Effector CD4-positive, alpha-beta T cell (primary cell): ENCODE data around the gene NCF1. TPM values are rescaled to one million over a fixed set of nuclear protein-coding genes. Genes with fewer than 3 reads are reported as not detected.
"Not testable (repeated sequence)": the region's sequence is repeated elsewhere in the genome, so short reads cannot be mapped to it uniquely, and the experiment has no call there.

Experiments
- DNase-seq: peaks from one replicate; pipeline ENCODE4 v3.0.0-alpha.2; 2020
- total RNA-seq: gene quantifications from one replicate; lab custom pipeline; 2026; lab: John Stamatoyannopoulos, UW

The NCF1 gene
- total RNA-seq = not detected

DNA sequence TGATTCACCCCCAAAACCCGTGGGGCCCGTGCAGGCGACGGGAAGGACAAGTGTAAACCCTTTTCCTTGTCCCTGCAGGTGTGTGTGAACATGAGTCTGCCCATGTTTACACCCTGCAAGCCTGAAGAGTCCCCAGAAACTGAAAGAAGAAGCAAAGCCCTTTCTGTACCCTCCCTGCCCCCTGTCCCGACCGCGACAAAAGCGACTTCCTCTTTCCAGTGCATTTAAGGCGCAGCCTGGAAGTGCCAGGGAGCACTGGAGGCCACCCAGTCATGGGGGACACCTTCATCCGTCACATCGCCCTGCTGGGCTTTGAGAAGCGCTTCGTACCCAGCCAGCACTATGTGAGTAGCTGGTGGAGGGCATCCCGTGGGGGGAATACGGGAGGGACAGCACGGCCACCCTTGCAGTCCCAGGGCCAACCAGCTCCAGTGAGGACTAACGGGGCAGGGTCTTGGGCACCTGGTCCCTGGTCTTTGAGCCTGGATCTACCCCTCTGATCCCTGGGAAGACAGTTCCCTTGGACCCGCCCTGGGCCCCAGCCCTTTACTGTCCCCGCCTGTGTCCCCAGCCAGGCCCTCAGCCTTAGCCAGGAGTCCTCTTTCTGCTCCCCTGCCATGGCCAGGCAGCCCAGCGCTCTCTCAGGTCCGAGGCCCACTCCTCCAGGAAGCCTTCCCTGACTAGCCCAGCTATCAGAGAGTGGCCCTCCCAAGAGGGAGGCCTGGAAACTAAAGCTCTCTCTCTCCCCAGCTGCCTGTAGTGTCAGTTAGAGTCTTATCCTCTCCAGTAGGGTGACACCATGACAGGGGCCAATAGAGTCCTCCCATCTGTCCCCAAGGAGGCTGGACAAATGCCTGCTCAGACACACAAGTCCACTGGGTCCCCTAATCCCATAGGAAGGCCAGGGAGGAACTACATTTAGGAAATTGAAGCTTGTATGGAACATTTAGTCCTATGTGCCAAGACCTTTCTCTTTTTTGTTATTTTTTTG is at the start of gene NCF1:
Gene NCF1 (plus strand): TSS at position 252 of the 991 bp plus-strand sequence. CDS start 21 bp downstream, at position 273.
- DNase-seq = not testable (repeated sequence)

DNA sequence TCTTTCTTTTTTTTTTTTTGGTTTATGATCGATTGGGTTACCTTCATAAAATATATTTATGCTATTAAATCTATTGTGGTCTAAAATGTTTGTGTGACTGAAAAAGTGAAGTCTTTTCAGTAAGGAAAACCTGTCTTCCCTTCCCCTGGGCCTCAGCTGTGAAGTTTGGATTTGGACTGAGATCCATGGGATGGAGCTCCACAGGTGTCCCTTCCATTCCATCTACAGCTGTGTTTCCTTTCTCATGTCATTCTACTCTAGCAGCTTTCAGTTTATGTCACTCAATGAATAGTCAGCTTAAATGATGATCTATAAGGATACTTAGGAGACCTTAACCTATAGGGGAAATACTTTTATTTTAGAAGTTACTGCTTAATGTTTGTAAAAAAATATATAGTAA is 48.0 kb upstream of the NCF1 start:
- no peak for DNase-seq

DNA sequence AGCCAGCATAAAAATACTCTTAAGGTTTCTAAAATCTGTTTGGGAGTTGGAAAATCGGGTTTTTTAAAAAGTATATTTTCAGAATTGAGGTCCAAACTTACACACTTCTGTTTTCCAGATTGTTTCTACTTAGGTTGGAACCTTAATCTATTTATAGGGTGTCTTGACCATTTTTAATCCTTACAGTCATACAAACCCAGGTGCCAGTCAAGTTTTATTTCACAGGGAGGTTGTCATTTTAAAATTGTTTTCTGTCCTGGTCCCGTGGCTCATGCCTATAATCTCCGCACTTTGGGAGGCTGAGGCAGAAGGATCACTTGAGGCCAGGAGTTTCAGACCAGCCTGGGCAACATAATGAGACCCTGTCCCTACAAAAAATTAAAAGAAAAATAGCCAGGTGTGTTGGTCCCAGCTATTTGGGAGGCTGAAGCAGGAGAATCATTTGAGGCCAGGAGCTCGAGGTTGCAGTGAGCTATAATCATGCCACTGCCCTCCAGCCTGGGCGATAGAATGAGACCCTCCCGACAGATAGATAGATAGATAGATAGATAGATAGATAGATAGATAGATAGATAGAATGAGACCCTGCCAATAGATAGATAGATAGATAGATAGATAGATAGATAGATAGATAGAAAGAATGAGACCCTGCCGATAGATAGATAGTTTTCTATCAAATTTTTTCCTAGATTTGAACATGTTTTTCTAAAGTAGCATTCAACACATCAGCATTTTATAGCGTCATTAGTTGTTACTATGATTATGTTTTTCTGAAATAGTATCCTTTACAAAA is 47.3 kb upstream of the NCF1 start:
- no peak for DNase-seq

DNA sequence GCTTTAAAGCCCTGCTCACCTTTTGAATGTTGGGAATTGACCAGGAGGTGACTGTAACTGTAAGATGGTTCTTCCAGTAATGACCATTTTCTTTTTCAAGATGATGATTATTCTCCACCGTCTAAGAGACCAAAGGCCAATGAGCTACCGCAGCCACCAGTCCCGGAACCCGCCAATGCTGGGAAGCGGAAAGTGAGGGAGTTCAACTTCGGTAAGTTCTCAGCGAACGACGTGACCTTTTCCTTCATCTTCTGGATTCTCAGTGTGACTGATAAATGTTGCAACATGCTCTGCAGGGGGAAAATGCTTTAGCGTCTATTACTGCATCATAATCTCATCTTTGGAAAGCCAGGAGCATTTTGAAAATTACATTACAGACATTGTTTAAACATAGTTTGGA is 45.1 kb upstream of the NCF1 start:
- not testable (repeated sequence) for DNase-seq

DNA sequence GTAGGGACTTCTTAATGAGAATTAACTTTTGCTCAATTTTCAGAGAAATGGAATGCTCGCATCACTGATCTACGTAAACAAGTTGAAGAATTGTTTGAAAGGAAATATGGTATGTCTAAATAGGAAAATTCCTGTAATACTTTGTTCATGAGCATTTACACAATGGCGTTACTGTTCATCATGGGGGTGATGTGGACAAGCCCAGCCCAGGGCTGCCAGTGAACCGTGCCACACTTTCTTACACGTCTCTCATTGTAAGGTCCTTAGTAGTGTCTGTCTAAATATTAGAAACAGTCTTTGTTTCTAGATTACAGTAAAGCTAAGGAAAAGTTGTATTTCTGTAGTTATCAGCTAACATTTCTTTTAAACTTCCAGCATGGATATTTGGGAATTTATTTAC is 43.6 kb upstream of the NCF1 start:
- not testable (repeated sequence) for DNase-seq

DNA sequence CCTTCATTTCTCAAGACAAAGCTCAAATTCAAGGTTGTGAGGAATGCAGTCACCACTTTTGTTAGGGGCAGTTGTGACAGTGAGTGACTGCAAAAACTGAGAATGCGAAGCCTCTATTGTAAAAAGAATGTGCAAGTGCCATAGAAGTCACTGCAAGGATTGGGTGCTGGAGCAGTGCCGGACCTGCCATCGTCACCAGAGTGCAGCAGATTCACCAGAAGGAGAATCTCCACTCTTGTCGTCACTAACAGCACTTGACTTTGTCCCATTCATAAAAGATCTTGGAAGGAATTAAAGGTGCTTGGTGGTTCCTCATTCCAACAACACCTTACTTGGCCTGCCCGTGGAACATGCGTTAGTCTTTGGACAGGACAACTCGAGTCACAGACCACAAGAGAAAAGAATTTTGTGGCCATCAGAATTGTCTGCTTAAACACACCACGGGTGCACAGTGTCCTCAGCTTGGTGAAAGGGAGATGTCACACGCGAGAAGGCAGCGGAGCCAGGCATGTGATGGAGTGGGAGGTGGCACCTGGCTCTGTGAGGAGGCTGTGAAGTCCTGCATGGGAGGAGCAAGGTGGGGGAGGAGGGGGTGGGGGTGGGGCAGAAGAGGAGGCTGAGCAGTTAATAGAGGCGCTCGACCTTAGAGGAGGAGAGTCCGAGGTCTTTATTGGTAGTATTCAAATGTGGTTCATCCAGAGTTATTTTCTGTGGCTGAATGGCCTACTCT is 33.7 kb upstream of the NCF1 start:
- not testable (repeated sequence) for DNase-seq

DNA sequence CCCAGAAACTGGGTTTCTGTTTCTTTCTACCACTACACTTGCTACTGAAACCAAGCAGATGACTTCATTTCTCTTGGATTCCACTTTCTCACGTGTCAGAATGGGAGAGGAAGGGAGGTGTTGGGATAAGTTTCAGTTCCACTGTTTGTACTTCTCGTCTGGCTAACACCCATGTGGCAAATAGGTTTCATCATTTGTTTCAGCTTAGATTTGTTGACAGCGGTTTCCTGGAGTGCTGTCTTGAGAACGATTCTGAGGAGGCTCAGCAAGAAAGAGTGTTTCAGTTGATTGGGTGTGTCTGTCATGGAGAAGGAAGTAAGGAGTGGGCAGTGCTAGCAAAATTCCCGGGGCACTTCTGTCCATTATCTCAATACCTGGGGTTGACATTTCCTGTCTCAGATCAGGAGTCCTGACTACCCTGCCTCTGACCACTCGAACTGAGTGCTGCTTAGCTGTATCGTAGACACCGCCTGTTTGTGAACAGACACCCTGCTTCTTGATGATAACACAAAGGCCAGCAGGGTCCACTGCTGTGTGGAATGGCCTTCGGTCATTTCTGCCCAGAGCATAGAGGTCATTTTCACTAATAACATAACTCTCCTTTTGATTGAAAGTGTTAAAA is 29.8 kb upstream of the NCF1 start:
- not testable (repeated sequence) for DNase-seq

DNA sequence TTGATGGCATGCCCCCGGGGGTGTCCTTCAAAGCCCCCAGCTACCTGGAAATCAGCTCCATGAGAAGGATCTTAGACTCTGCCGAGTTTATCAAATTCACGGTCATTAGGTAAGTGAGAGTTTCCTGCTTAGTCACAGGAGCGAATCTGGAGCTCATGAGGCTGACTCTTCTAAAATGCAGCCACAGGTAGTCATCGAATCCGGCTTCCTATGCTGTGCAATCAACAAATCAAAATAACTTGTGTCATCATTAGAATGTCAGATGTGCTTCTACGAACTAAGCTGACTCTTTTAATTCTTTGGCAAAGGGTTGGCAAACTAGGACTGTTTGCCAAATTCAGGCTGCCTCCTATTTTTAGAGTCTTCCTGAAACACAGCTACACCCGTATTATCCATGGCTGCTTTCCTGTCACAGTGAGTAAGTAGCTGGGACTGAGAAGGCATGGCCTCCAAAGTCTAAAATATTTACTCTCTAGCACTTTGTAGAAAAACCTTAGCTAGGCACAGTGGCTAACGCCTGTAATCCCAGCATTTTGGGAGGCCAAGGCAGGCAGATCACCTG is 19.8 kb upstream of the NCF1 start:
- not testable (repeated sequence) for DNase-seq

DNA sequence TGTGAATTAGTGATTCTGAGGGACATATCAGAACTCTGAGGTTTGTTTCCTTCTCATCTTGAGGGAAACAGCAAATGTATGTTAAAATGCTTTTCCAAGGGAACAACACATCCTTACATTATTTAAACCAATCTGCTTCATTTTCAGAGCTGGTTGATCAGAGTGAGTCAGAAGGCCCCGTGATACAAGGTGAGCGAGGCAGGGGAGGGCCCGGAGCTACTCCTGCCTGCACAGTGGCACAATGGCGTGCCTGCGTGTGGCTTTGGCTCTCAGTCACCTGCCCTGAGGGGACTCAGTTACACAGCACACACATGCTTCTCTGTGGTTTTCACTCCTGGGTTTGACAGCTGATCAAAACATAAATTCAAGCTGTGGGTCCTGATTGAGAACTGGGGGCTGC is 17.1 kb upstream of the NCF1 start:
- DNase-seq = not testable (repeated sequence)

DNA sequence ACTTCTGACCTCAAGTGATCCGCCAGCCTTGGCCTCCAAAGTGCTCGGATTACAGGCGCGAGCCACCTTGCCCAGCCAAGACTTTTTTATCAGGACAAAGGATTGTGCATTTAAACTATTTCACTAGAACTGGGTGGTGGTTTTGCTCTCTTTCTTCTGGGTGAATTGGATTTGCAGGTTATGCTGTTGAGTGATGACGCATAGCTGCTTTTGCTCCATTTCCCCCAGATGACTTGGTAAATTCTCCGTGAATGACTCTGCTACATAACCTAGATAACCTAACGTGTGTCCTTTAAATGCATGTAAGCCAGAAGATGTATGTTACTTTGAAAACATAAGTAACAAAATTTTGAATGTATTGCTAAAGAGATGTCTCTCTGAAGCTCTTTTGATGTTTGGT is 15.5 kb upstream of the NCF1 start:
- DNase-seq = not testable (repeated sequence)

DNA sequence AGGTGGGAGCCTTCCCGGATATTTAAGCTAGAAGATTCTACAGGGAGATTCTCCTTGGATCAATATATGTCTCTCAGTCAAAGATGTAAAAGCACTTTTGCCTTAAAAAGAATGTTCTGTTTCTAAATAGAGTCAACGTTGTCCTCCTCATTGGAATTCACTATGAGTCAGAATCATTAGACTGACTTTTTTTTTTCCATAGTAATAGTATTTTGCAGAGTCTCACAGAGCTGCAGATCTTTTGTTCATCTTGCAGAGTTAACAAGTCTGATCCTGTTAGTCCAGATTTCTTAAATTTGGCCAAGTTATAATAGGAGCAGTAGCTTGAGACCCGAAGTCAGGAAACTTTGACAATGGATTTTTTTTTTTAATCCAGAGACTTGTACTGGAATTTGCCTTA is 14.8 kb upstream of the NCF1 start:
- DNase-seq = not testable (repeated sequence)

DNA sequence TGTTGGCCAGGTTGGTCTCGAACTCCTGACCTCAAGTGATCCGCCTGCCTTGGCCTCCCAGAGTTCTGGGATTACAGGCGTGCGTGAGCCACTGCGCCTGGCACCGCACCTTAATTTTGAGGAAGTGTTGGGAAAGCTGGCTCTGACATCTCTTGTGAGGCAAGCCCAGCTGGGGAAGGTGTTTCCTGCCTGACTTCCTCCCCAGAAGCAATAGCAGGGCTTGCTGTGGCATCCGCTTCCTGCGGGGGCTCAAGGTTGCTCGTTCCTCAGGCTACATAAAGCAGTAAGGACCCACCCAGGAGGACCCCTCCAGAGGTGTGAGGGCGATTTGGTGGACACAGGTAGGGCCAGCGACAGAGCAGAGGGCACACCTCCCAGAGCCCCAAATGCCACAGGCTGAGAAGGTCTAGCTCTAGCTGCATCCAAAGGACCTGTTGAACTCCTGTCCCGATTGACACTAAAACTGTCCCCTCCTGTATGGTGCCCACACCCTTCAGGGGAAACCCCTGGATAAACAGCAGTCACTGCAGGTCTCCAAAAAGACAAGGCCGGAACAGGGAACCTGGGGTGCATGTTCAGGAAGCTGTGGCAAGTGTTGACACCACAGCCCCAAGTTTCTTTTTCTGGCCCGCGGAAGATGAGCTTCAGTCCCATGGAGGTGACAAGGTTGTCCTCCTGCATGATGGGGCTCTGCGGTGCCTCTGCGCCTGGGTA is 8.4 kb upstream of the NCF1 start:
- DNase-seq = not testable (repeated sequence)

DNA sequence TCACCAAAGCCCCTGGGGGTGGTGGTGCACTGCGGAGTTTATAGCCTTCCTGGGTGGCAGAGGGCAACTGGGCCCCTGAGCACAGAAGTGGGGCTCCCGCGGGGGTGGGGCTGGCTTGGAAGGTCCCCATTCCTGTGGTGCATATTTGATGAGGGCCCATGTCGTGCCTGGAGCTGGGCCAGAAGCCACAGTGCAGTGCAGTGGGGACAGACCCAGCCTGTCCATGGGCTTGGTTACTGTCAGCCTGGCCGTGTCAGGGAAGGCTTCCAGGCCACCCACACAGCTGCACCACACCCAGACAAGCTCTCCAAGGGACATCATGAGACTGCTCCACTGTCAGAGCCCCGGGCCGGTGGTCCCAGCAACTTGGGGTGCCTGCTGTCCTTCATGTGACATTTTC is 7.3 kb upstream of the NCF1 start:
- not testable (repeated sequence) for DNase-seq

DNA sequence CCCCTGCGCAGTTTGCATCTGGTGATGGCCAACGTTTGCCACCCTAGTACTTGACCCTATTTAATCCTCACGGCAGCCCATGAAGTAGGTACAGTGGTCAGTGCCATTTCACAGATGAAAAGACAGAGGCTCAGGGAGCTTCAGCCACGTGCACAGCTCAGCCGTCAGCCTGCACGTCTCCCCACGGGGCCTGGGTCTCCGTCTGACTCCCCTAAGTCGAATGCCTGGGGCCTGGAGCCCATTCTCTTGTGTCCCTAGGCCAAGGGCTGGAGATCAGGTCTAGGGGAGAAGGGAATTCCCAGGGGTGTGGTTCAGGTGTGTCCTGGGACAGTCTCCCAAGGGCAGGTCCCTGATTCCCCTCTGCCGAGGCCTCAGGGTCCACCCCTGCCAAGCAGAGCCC is 6.8 kb upstream of the NCF1 start:
- not testable (repeated sequence) for DNase-seq

DNA sequence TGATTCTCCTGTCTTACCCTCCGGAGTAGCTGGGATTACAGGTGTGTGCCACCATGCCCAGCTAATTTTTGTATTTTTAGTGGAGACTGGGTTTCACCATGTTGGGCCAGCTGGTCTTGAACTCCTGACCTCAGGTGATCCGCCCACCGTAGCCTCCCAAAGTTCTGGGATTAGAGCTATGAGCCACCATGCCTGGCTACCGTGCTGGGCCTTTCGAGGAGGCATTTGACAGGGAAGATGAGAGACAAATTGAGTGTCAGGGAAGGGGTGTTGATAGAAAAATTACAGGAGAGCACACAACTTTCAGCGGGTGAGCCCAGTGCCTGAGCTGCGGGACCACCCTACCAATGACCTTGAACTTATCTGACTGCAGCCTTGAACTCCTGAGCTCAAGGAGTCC is 3.7 kb upstream of the NCF1 start:
- not testable (repeated sequence) for DNase-seq

DNA sequence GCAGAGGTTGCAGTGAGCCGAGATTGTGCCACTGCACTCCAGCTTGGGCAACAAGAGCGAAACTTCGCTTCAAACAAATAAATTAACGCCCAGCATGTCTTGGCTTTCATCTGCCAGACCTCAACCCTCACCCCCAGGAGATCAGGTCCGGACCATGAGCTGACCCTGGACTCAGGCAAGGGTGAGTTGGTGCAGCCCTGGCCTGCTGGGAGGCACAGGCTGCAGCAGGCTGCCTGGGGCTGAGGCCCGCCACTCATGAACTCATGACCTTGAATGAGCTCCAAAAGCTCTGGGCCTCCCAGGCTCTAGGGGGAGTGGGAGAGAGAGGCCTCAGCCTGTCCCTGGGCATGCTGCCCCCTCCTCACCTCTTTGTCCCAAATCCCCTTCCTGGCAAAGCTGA is 1.7 kb upstream of the NCF1 start:
- DNase-seq = not testable (repeated sequence)

DNA sequence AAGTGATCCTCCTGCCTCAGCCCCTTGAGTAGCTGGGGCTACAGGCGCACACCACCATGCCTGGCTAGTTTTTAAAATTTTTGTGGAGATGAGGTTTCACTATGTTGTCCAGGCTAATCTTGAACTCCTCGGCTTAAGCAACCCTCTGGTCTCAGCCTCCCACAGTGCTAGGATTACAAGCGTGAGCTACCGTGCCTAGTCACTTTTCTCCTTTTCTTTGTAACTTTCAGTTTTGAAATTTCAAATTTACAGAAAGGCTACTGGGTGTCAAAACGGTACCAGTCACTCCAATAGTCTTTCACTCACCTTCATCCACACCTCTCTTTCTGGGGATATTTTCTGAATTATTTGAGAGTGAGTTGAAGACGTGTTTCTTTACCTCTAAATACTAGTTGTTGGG is 1.3 kb downstream of the NCF1 start:
- DNase-seq = not testable (repeated sequence)

DNA sequence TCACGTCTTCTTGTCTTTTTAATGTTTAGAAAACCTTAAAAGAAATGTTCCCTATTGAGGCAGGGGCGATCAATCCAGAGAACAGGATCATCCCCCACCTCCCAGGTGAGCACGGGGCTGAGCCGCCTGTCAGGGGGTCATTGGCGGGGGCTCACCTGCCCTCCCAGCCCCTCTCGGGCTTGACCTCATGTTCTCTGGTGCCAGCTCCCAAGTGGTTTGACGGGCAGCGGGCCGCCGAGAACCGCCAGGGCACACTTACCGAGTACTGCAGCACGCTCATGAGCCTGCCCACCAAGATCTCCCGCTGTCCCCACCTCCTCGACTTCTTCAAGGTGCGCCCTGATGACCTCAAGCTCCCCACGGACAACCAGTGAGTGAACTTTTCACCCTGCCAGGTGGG is 5.2 kb downstream of the NCF1 start:
- not testable (repeated sequence) for DNase-seq

DNA sequence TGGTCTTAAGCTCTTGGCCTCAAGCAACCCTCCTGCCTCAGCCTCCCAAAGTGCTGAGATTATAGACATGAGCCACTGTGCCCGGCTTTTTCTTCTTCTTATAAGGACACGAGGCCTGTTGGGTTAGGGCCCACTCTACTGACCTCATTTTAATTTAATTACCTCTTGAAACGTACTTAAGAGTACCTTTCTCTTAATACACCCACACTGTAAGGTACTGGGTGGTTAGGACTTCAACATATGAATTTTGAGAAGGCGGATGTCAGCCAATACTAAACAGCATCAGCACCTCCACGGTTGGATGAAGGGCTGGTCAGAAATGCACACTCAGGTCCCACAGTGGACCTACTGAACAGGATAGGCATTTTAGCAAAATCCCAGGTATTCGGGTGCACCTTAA is 7.9 kb downstream of the NCF1 start:
- DNase-seq = not testable (repeated sequence)

DNA sequence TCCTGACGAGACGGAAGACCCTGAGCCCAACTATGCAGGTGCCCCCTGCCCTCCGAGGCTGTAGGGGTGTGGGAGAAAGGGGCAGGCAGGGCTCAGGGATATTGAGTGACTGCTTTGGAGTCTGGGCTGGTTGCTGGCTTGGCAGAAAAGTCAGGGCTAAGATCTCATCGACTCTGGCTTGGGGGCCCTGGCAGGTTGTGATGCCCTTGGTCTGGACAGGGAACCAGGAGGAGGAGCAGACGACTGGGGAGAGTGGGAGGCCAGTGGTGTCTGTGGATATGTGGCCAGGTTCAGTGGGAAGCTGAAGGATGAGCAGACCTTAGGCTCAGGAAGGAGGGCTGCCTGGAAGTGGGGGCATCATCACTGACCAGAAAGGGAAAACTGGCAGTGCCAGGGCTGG is 9.8 kb downstream of the NCF1 start:
- not testable (repeated sequence) for DNase-seq
